Inflammatory macrophage (primary cell): ENCODE data around the gene LMAN1L.

Experiments
- DNase-seq, 2 donors: peaks; one replicate each; pipeline ENCODE4 v3.0.0-alpha.2; 2020 to 2022
- total RNA-seq, 18 experiments: gene quantifications; one replicate each; lab custom pipeline; 2026; ENCODE audit warnings: mixed read lengths in 6 of 18, inconsistent platforms in 2 of 18; lab: John Stamatoyannopoulos, UW

Gene LMAN1L
- 0 to 0.57 (median 0.04) reads per million in 18 experiments for total RNA-seq

- no peak for DNase-seq
Observed at GRCh38 chr15:74812533-74812932, at the start of gene LMAN1L. Gene LMAN1L (plus strand): TSS chr15:74812835. CDS start chr15:74812855, 20 bp downstream.

GRCh38 chr15:74763416-74763815 lies 49.2 kb upstream of the LMAN1L start:
- DNase-seq = no peak

- no peak for DNase-seq
Observed at GRCh38 chr15:74767167-74768098, 45.2 kb upstream of the LMAN1L start.

- DNase-seq = no peak
Observed at GRCh38 chr15:74768099-74768770, 44.4 kb upstream of the LMAN1L start.

DNA sequence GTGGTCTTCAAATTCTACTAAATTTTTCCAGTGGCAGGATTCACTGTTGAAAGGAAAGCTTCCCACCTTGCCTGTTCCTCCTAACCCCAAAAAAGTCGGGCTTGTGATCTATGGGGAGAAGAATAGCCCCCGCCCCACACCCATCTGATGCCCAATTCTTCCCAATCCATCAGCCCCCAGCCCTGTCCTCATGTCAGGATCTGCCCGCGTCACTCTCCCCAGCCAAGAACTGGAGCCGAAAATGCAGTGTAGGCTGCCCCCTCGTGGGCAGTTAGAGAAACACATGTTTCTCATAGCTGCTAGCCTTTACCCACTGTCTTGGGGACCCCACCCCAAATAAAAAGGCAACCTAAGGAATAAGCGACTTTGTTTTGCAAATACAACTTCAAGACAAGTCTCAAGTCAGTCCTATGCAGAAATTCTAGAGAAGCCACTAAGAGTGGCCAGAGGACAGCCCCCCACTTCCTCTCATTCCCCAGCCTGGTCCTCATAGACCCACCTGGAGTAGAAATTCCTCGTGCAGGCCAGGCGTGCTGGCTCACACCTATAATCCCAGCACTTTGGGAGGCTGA lies 43.8 kb upstream of the LMAN1L start:
- peak; percentile 56 to 62 for DNase-seq

DNA sequence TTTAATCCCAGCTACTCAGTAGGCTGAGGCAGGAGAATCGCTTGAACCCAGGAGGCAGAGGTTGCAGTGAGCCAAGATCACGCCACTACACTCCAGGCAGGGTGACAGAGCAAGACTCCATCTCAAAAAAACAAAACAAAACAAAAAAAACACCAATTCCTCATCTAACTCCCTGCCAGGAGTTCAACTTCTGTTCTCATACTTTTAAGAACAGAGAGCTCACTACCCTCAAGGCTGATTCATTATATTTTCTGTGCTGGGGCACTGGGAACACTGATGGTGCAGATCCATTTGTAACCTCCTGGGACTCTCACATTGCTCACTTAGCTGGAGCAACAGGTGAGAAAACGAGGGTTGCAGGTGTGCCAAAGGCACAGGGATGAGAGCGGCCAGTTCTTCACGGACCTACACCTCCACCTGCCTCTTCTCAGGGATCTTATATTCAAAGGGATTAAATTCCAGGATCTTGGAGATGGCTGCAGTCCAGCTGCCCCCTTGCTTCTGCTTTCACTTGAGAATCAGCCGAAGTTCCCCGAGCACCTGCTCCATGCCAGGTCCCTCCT lies 43.1 kb upstream of the LMAN1L start:
- DNase-seq = no peak

GRCh38 chr15:74770211-74770903 lies 42.3 kb upstream of the LMAN1L start:
- DNase-seq = no peak

GRCh38 chr15:74773329-74773728 lies 39.3 kb upstream of the LMAN1L start:
- no peak for DNase-seq

- no peak for DNase-seq
Observed at GRCh38 chr15:74773731-74774252, 38.8 kb upstream of the LMAN1L start.

DNA sequence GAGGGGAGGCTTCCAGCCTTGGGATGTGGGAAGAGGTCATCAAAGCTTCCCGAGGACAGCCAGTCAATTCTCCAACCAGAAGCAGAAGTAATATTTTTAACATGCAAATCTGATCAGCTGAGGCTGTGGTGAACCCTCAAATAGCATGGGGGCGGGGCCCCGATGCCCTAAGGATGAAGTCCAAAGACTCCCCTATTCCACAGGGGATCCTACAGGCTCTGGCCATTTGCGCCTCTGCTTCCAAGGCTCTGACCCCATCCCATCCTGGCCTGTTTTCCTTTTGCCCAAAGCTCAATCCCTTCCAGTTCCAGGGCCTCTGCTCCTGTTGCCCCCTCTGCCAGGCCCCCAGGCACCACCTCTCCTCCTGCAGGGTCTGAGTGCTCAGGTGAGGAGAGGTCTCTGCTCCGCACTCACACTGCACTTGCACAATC lies 37.5 kb upstream of the LMAN1L start:
- peak; percentile 47 to 71 for DNase-seq

- no peak for DNase-seq
Observed at GRCh38 chr15:74775894-74776293, 36.7 kb upstream of the LMAN1L start.

DNA sequence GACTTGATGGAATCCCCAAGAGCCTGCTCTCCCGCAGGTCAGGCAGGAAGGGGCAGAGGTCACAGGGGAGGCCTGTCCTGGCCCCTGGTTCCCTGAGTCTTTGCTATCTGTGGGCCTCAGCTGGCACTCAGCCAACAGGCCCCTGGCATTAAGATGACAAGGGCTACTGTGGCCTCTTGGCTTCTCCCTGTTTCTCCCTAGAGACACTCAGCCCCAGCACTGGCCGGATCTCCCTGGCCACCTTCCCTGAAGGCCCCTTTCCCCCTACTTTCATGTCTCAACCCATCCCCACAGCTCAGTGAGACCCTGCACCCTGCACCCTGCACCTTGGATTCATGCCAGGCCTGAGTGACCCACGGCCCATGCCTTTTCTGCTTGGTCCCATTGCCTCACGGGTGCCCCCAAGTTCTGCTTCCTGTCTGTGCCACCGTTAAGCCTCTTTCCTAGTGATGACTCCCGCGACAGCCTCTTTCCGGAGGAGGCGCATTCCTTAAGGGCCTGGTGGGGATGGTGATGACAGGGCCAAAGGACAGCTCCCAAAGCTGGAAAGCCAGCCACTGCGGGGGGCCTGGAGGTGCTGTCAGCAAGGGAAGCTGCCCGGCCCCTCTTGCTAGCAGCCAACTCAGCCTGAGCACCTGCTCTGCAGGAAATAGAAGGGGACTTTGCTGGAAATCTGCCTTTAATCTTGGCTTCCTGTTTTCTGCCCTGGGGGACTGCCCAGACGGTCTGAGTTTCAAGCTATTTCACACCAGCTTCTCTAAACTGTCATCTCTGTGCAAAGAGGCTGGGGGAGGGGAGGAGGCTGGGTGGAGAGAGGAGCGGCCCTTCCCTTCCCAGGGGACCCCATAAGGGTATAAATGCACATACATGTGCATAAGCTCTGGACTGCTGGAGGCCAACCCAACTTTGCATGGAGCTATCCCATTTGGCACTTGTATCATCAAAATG lies 35.5 kb upstream of the LMAN1L start:
- peak; percentile 81 to 82 for DNase-seq

DNA sequence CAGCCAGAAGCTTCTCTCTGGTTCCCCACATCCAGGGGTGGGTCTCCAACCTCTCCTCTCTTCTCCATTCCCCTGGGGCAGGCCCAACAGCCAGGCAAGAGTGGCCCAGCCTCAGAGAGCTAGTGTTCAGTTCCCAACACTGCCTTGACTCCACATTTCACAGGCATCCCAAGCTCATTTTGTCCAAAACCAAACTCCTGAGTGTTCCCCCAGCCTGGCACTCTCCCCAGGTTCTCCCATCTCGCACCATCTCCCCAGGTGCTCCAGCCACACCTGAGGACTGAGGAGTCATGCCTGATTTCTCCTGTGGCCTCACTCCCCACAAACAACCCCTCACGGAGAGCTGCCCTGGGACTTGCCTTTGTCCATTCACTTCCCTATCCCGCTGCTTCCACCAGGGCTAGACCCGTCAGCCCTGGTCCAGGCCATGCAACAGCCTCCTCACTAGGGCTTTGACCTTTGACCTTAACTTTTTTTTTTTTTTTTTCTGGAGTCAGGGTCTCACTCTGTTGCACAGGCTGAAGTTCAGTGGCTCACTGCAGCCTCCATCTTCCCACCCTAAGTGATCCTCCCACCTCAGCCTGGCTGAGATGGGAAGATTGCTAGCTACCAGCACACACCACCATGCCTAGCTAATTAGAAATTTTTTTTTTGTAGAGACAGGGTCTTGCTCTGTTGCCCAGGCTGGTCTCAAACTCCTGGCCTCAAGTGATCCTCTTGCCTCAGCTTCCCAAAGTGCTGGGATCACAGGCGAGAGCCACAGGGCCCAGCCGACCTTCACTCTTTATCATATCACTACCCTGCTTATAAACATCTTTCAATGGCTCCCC lies 34.7 kb upstream of the LMAN1L start:
- DNase-seq = peak; percentile 18 to 61

DNA sequence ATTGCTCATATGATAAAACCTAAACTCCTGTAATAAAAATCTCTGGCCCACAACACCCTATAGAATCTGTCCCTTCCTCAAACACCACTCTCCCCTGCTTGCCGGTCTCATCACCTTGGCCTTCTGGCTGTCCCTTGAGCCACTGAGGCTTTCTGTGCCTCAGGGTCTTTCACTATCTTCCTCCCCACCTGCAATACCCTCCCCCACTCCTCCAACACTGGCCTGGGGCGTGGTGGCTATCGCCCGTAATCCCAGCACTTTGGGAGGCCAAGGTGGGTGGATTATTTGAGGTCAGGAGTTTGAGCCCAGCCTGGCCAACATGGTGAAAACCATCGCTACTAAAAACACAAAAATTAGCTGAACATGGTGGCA lies 34.0 kb upstream of the LMAN1L start:
- DNase-seq = no peak

DNA sequence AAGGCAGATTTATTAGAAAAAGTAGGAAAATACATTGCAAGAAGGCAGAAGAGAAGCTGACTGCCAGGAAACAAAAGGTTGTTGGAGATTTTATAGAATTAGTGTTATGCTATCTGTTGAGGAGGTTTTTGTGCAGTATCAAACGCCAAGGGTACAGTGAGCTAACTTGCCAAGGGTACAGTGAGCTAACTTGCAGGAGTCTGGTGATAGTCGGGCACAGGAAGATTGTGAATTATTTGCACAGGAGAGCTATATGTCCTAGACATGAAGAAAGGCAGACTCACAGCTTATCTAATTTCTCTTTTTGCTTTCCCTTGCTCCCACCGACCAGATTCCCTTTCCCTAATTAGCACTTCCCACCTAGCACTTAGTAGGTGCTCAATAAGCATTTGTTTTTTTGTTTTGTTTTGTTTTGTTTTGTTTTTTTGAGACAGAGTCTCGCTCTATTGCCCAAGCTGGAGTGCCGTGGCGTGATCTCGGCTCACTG lies 33.4 kb upstream of the LMAN1L start:
- no peak for DNase-seq

DNA sequence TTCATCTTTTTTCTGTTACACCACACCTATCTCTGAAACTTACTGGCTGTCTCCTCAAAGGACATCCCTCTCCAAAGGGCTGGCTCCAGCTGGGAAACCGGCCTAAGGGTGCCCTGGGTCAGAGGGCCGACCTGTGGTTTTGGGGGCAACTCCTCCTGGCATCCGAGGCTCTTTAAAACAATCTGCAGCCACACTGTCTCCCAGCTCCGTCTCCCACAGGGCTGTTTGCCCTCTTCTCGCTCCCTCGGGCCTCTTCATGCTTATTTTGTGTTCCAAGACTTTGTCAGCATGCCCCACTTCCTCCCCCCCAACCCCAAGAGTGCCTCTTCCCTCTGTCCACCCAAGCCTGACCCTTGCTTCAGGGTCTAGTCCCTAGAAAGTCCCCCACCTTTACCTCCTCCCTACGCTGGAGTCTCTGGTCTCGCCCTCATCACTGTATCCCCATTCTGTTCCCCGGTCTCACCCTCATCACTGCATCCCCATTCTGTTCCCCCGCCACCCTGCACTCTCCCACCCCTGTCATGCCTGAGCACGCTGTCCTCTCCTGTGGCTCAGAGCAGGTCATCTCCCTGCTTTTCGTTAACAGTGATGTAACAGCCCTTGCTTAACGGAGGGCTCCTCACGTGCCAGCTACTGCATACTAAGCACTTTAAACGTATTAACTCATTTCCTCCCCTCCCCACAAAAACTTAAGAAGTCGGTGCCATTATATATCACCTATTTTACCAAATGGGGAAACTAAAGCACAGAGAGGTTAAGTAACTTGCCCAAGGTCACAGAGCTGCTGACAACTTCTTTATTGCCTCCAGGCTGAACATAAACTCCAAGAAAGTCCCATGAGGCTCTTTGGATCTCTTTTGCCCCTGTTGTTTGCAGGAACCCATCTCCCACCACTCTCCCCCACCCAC lies 31.9 kb upstream of the LMAN1L start:
- DNase-seq = peak; percentile 75 to 87

GRCh38 chr15:74781431-74782258 lies 31.0 kb upstream of the LMAN1L start, which contains the start of gene CSK:
Gene CSK (plus strand): TSS chr15:74782080. CDS start chr15:74798298, 16,218 bp downstream.
- peak; percentile 80 to 90 for DNase-seq
